ENCODE measurements around the gene ADAMTS2.

- TF ChIP-seq CTCF (IDR thresholded peaks at IDR 0.05; ENCODE audit: low read length) (no peak), EZH2 (IDR thresholded peaks at IDR 0.05; ENCODE audit: borderline replicate concordance, low read length) (no peak)
These were observed 265.9 kb downstream of the ADAMTS2 start for GRCh38 chr5:179079165-179079987.

Measured in OCI-LY1 (cell line).